ENCODE results near the gene DUSP9. TPM values are rescaled to one million over a fixed set of nuclear protein-coding genes. Genes with fewer than 3 reads are reported as not detected.
"Not testable (repeated sequence)": the region's sequence is repeated elsewhere in the genome, so short reads cannot be mapped to it uniquely, and the experiment has no call there.

DUSP9 gene
- total RNA-seq, 1 donor = not detected

DNA sequence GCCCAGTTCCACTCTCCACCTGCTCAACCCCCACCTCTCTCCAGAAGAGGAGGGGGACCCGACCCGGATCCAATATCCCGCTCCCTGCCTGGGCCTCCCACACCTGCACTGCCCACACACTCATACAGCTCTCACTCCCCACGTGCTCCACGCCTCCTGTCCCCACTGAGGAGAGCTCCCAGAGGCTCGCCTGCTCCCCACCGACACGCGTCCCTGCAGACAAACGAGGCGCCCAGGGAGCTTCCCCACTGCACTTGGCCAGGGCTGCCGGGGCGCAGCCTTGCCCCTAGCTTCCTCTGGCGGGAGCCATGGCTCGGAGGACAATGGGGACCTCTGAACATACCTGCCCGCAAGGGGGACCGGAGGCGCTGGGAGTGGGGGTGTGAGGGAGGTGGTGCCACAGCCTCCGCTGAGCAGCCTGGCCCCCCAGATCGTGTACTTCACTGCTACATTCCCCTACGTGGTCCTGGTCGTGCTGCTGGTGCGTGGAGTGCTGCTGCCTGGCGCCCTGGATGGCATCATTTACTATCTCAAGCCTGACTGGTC lies 45.7 kb downstream of the DUSP9 start:
- H3K4me3 ChIP-seq (ENCODE audit: low read depth, low read length) = no peak overlapping the region
- DNase-seq (ENCODE audit: low read depth) = no peak
- TF ChIP-seq CTCF (IDR thresholded peaks at IDR 0.05; ENCODE audit: insufficient read depth, low read depth, low read length) = no peak

GRCh38 chrX:153693216-153694086 lies 46.4 kb downstream of the DUSP9 start:
- no peak for TF ChIP-seq CTCF (IDR thresholded peaks at IDR 0.05; ENCODE audit: insufficient read depth, low read depth, low read length)
- no peak for DNase-seq (ENCODE audit: low read depth)
- no peak overlapping the region for H3K4me3 ChIP-seq (ENCODE audit: low read depth, low read length)

DNA sequence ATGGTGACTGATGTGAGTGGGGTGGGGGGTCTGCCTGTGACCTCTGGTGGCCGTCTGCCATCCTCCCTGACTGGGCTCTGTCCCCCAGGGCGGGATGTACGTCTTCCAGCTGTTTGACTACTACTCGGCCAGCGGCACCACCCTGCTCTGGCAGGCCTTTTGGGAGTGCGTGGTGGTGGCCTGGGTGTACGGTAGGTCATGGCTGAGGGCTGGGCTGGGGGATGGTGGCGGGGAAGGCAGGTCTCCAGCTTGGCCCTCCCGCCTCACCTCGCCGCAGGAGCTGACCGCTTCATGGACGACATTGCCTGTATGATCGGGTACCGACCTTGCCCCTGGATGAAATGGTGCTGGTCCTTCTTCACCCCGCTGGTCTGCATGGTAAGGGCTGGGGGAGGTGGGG lies 47.3 kb downstream of the DUSP9 start:
- not testable (repeated sequence) for H3K4me3 ChIP-seq (ENCODE audit: low read depth, low read length); DNase-seq (ENCODE audit: low read depth)

GRCh38 chrX:153694687-153695270 lies 47.8 kb downstream of the DUSP9 start:
- no peak for DNase-seq (ENCODE audit: low read depth)
- TF ChIP-seq CTCF (IDR thresholded peaks at IDR 0.05; ENCODE audit: insufficient read depth, low read depth, low read length) = no peak
- H3K4me3 ChIP-seq (ENCODE audit: low read depth, low read length) = no peak overlapping the region

GRCh38 chrX:153696100-153696499 lies 49.1 kb downstream of the DUSP9 start:
- H3K4me3 ChIP-seq (ENCODE audit: low read depth, low read length) = no peak overlapping the region
- no peak for DNase-seq (ENCODE audit: low read depth)
- no peak for TF ChIP-seq CTCF (IDR thresholded peaks at IDR 0.05; ENCODE audit: insufficient read depth, low read depth, low read length)

GRCh38 chrX:153696538-153696937 lies 49.5 kb downstream of the DUSP9 start:
- DNase-seq (ENCODE audit: low read depth); H3K4me3 ChIP-seq (ENCODE audit: low read depth, low read length): not testable (repeated sequence)

GRCh38 chrX:153696986-153697722 lies 50.2 kb downstream of the DUSP9 start:
- not testable (repeated sequence) for DNase-seq (ENCODE audit: low read depth); H3K4me3 ChIP-seq (ENCODE audit: low read depth, low read length)
